Cardiac septum (tissue), 1 donor: ENCODE data around the gene MLKL. TPM values are rescaled to one million over a fixed set of nuclear protein-coding genes. Genes with fewer than 3 reads are reported as not detected.

ENCODE experiments used
- DNase-seq: peaks from one replicate; pipeline ENCODE4 v3.0.0-alpha.2; 2020; ENCODE audit warnings: low spot score
- intact Hi-C: fragments of 100-400 bp; cut with DNase I; formaldehyde crosslinking; loops from one replicate; pipeline ENCODE4 v1.14.0; 2022
- total RNA-seq: library from RNA; stranded (reverse); fragmentation: NEBNext Ultra II Directional; extraction: Animal tissue kit (Norgen Biotek cat#: 25700); gene quantifications from one replicate; pipeline ENCODE4 v1.2.1, GENCODE V29; 2021
- donor health status: DM: no; HTN: no; CAD: no.

Gene MLKL
- total RNA-seq, 1 donor from 2014 or later = 4.9 TPM

- DNase-seq = no peak
- intact Hi-C loops = loop anchor here (10.0 kb wide), 1 partner anchor 309 kb away; no protein-coding TSS in a partner anchor
Observed at GRCh38 chr16:74623214-74623838, 77.3 kb downstream of the MLKL start.

DNA sequence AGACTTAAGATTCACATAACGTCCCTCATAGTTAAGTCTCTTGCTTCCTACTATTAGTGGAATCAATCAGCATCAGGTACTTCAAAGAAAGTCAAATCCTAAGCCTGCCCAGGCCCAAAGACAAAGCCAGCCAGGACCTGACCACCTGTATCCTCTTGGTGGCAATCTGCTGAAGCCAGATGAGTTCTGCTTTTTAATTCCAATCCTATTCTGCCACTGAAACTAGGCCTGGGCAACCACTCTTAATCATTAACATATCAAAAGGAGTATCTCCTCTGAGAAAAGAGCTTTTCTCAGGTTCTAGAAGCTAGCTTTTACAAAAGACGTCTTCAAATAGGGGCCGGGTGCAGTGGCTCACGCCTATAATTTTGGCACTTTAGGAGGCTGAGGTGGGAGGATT, 78.7 kb downstream of the MLKL start:
- no peak for DNase-seq
- intact Hi-C loops = loop anchor here (10.0 kb wide), 1 partner anchor 307 kb away; no protein-coding TSS in a partner anchor

Other genes starting within 250 kb of the MLKL start
- 110 TPM for gene GLG1, start 93.7 kb downstream of the MLKL start, total RNA-seq
- 5.8 TPM for gene RFWD3, start 34.0 kb downstream of the MLKL start, total RNA-seq
- gene FA2H, start 74.0 kb upstream of the MLKL start, total RNA-seq = not detected